ENCODE measurements around the gene CCR6.
A peak's percentile ranks its signal among the peaks of the same experiment; 100 is the strongest.

The CCR6 gene

DNA sequence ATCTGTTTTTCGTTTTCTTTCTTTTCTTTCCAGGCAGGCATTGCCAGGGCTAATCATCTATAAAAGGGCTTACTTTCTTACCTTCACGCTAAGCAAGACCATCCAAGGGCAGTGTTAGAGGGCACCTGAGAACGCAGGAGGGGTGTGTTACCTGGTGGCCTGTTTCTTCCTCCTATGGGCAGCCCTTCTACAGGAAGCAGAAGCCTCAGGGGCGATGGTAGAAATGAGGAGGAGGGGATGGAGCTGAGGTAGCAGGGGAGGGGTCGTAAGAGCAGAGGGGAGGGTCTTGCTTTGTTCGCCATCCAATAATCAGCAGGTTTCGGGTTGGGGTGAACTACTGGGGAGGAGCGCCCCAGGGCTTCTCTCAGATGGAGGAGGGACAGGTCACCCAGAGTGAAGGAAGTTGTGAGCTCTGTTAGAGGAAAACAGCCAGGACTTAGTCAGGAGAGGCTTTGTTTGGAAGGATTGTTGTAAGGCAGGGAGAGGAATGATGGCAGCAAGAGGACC is 1.5 kb upstream of the CCR6 start:
- no peak for DNase-seq

DNA sequence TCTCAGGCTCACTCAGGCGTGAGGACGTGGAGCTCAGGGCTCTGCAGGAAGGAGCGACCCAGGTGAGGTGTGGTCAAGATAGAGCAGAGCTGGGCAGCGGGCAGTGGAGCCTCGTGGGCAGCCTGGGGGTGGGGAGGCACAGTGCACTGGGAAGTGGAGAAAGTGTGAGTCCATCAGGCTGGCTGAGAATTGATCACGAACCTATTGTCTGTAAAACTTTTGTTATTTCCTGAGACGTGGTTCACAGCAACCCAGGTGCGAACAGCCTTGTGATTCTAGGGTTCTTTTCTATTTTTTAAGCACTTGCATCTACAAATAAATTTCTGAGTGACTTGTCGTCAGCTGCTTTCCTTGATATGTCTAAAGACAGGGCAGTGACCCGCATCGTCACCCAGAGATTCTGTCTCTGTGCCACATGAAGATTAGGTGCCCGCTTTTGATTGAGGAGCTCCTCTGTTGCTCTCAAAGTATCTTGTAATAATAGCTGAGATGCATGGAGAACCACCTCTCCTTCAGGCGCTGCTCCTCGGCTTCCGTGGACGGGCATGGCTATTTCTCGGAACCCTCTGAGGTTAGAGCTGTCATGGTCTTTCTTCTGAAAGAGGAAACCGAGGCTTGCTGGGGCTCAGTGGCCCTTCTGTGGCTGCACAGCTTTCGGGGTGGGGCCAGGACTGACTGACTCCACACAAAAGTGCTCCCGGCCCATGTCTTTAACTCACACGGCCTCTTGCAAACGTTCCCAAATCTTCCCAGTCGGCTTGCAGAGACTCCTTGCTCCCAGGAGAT is 662 bp upstream of the CCR6 start:
- no peak for DNase-seq

DNA sequence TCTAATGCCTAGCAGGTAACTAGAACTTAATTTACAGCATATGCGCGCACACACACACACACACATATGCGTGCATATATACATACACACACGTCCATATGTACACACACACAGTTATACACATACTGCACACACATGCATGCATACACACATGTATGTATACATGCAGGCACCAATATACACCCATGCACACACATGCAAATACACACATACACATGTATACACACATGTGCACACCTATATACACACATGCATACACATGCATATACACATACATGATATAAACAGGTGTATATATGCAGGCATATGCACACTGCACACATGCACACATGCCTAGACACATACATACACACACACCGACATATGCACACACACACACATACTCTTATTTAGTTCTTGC is 1.9 kb downstream of the CCR6 start:
- no peak for DNase-seq

GRCh38 chr6:167125410-167125809 is 2.5 kb downstream of the CCR6 start:
- no peak for DNase-seq

DNA sequence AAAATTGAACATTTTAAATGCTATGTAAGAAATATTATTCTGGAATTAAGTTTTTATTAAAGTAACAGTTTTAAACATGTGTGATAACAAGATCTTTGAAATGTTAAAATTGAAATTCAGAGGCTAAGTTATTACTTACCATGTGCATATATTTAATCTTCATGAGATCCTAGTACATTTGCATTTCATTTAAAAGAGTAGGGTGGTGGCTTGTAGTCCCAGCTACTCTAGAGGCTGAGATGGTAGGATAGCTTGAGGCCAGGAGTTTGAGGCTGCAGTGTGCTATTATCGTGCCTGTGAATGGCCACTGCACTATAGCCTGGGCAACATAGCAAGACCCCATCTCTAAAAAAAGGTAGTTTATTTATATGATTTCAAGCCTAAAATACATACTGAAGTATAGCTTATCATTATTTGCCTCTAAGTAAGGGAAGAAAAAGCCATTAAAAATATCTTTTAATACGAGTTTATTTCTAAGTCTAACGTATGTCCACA is 3.0 kb downstream of the CCR6 start:
- no peak for DNase-seq

GRCh38 chr6:167127785-167128531 is 5.1 kb downstream of the CCR6 start:
- no peak for DNase-seq

- DNase-seq, result no peak
These were observed 6.3 kb downstream of the CCR6 start for GRCh38 chr6:167129159-167129558.

DNA sequence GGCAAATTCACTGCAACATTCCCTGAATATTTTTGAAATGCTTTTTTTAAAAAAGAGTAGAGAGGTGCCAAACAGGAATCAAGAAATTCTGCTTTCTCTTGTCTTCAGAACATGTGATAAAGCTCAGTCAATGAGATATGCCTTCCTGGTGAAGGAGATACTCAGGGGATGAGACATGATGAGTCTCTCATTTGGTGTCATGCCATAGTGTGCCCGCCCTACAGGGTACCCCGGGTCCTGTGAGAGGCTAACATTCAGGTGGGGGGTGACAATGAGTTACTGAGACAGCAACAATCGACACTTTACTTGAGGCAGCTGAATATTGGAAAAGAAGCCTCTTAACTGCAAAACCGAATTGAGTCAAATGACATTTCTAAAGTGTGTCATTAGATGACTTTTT is 6.7 kb downstream of the CCR6 start:
- DNase-seq, result no peak

DNA sequence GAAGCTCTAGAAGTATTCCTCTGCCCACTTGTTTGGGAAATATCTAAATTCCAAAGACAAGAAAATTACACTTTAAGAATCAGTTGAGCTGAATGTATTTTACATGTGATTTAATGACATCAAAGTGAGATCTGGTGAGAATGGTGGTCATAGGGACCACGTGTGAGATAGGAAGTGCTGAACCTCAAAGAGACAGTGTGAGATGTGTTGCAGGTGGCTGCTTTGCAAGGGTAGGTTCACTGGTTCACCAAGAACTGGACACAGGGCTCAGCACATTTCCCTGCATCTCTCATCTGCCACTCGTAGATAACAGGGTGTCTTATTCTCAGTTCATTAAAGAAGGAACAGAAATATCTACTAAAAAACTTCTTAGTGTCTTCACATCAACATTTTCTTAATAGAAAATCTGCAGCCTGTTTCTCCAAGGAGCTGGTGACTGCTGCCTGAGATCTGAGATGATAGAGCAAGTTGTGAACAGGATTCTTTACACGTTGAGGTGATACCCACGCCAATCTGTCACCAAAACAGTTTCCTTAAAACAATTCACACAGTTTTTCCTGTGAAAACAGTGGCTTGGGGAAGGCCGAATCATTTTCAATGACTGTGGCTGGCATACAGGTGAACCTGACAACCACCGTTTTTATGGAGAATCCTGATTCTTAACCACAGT is 7.2 kb downstream of the CCR6 start:
- DNase-seq, result no peak

GRCh38 chr6:167130712-167131684 is 8.1 kb downstream of the CCR6 start:
- no peak for DNase-seq

DNA sequence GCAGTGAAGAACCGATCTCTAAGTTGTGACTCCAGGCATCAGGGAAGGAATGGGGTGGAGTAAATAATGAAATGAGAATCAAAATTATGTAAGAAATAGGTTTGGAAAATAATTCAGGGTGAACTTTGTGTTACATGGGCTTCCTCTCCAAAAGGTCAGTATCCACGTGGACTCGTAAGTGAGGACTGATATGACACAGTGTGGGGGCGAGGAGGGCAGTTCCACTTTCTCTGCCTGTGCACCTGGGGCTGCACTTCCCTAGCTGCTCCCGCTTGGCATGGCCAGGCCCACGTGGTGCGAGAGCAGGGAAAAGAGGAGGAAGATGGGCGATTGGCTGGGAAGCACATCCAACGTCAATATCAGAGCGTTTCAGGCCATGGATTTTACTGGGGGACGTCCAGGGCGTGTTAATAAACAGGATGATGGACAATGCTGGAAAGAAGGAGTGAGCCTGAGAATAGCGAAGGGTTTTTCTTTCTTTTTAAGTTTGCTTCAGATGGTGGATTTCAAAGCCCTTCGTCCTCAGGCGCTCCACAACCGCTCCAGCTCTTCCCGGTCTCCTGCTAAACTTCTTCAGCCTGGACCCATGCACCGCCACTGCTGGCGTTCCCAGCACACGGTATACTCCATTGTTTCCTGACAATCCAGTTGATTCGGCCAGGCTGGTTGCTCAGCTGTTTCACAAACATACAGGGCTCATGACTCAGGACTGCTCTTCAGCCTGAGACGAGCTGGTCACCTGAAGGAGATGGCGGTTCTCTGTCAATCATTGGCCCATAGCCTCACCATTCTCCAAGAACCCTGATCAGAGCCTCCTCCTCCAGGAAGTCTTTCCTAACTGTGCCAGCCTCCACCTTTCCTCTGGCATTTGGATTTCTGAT is 11.8 kb downstream of the CCR6 start:
- DNase-seq, result no peak

GRCh38 chr6:167136376-167136775 is 13.5 kb downstream of the CCR6 start:
- DNase-seq, result no peak

DNA sequence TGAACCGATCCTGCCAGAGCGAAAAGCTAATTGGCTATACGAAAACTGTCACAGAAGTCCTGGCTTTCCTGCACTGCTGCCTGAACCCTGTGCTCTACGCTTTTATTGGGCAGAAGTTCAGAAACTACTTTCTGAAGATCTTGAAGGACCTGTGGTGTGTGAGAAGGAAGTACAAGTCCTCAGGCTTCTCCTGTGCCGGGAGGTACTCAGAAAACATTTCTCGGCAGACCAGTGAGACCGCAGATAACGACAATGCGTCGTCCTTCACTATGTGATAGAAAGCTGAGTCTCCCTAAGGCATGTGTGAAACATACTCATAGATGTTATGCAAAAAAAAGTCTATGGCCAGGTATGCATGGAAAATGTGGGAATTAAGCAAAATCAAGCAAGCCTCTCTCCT is 14.2 kb downstream of the CCR6 start:
- DNase-seq, result no peak

DNA sequence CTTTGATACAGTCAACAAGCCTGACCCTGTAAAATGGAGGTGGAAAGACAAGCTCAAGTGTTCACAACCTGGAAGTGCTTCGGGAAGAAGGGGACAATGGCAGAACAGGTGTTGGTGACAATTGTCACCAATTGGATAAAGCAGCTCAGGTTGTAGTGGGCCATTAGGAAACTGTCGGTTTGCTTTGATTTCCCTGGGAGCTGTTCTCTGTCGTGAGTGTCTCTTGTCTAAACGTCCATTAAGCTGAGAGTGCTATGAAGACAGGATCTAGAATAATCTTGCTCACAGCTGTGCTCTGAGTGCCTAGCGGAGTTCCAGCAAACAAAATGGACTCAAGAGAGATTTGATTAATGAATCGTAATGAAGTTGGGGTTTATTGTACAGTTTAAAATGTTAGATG is 15.0 kb downstream of the CCR6 start:
- no peak for DNase-seq

DNA sequence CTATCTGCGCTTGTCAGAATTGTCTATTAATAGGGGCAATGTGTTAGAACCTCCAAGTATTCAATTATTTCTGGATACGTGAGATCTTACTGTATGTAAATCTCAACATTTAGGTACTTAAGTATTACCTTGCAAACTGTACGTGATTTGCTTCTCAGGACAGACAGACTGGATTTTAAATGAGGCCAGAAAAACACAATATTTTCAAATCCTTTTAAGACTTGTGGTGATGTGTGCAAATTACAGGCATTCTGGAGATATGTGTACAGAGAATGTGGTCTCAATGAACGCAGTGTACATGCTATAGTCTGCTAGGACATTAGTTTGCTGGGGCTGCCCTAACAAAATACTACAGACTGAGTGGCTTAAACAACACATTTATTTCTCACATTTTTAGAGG is 16.9 kb downstream of the CCR6 start:
- no peak for DNase-seq

DNA sequence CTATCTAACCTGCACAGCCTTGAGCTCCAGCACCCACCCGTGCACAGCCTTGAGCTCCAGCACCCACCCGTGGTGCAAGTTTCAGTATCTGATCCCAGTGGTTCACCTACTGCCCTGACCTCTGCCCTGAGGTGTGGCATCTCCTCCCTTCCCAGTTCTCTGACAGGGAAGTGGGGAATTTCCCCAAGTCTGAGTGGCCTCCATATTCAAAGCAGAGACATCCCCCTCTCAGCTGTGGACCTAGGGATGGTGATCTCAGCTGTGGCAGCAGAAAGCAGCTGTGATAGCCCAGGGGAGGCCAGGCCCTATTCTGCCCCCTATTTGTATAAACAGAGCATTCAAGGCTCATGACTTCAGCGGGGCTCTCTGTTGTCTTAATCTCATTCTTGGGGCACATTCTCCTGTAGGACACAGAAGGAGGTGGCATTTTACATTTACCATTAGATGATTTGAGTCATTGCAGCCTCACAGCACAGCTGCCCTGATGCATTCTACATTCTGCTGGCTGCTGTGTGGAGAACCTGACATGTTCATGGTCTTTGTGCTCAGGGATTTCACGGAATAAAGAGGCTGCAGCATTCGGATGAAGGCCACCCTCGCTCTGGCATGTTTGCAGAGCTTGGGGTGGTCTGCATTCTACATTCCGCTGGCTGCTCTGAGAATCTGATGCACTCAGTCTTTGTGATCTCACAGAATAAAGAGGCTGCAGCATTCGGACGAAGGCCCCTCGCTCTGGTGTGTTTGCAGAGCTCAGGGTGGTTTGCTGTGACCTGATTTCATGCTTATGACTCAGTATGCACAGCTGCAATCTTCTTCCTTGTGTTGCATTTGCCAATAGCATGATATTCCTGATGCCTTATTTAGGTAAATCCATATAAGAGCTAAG is 17.9 kb downstream of the CCR6 start:
- peak; percentile 40 for DNase-seq

- DNase-seq, result no peak
These were observed 19.0 kb downstream of the CCR6 start for GRCh38 chr6:167141667-167142432.

DNA sequence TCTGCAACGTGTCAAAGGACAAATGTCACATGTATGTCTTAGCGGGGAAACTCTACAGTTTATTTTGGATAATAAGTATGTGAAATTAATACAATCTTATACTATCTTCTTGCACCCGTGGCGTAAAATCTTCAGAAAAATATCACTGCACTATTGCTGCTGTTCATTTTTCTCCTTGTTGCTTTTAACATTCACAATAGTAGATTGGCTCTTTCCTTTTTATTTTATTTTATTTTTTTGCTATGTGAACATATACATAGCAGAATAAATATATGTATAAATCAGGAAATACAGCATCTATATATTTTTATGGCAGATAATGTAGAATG is 19.5 kb downstream of the CCR6 start:
- DNase-seq, result no peak

- DNase-seq, result no peak
These were observed 20.1 kb downstream of the CCR6 start for GRCh38 chr6:167143041-167143440.

DNA sequence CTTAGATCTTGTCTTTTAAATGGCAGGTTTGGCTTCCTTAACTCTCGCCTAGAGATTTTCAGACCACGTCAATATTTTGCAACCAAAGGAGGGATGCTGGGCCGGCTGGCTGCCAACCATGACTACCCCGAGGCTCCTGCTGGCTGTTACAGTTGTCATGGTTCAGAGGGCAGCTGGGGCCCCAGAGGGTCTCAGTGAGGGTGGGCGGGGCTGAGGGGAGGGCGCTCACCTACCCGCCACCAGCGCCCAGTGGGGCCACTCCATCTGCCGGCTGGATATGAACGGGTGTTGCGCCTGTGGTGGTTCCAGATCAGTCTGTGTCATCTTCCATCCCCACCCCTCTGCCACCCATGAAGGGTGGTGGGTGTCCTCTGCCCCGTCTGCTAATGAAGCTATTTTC is 22.6 kb downstream of the CCR6 start:
- DNase-seq, result no peak
